ENCODE measurements around the gene HIGD2A. TPM values are rescaled to one million over a fixed set of nuclear protein-coding genes. Genes with fewer than 3 reads are reported as not detected.
A peak's percentile ranks its signal among the peaks of the same experiment; 100 is the strongest.
"Not testable (repeated sequence)": the region's sequence is repeated elsewhere in the genome, so short reads cannot be mapped to it uniquely, and the experiment has no call there.

Gene HIGD2A
- polyA plus RNA-seq, 3 donors: 101 to 298 (median 260) TPM

DNA sequence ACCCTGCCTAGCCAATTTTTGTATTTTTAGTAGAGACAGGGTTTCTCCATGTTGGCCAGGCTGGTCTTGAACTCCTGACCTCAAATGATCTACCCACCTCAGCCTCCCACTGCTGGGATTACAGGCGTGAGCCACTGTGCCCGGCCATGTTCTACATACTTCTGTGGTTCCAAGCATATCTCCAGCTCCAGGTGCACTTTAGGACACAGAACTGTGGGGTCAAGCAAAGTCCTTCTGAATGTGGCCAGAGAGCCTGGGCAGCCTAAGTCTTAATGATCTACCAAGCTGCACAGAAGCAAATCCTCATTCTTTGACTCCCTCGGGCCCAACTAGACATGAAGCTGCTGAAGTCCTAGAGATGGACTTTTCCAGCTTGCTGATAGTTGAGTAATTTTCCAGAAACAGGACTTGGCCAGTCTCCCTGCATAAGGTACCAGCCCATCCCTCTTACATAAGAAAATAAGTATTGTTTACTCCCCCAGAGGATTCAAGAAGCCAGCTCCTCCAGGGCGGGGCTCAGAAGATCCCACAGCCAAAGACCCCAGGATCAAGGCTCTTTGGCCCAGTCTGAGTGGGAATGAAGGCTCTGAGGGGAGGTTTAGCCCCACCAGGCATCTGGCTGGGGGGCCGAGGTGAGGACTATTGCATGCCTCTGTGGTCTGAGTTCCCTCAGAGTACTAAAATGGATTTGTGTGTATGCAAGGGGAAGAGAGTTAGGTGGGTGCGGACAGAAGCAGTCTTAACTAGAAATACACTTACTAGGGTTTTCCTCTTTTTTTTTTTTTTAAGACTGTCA is 19.1 kb downstream of the HIGD2A start:
- H3K4me1 Mint-ChIP-seq: peaks cover 14% of the 10 kb centered on the region
- peaks cover 16% of the 10 kb centered on the region for H4K20me1 ChIP-seq (ENCODE audit: insufficient read depth, low read length)
- WGBS (ENCODE audit: insufficient coverage): 94% methylated on average over 3 of the region's 6 CpGs
- intact Hi-C loops (cut with micrococcal nuclease): no loop called here
- no peak for TF ChIP-seq CTCF (IDR thresholded peaks at IDR 0.05)
- no peak overlapping the region for H3K4me2 ChIP-seq (replicated peaks; ENCODE audit: extremely low read depth, low read length, poor library complexity, severe bottlenecking)
- no peak overlapping the region for H3K9ac ChIP-seq (ENCODE audit: insufficient read depth, low read length, poor library complexity, severe bottlenecking)
- H3K4me3 ChIP-seq (replicated peaks in 1 of 3; ENCODE audit: low read depth in 2 of 3, low read length in 3 of 3): no peak overlapping the region
- no peaks in the 10 kb centered on the region for H3K4me1 ChIP-seq (ENCODE audit: control insufficient read depth in 1 of 2, insufficient read depth in 2 of 2, low read length in 2 of 2)
- H3K27ac Mint-ChIP-seq: peak overlapping the region in 1 of 7 donors; percentile 4
- peaks cover 65 to 78% of the 10 kb centered on the region in 2 donors for H3K36me3 Mint-ChIP-seq
- H3K27me3 Mint-ChIP-seq (ENCODE audit: low read depth in 3 of 3): no peaks in the 10 kb centered on the region
- H3K9me3 Mint-ChIP-seq: peaks cover 0 to 2% (median 0%) of the 10 kb centered on the region in 7 donors
- no peaks in the 10 kb centered on the region for H3K27me3 ChIP-seq (ENCODE audit: control insufficient read depth in 2 of 2, insufficient read depth in 2 of 2, low read length in 2 of 2)
- peaks cover 44 to 71% of the 10 kb centered on the region in 2 donors for H3K36me3 ChIP-seq (replicated peaks in 1 of 2; ENCODE audit: control insufficient read depth in 1 of 2, insufficient read depth in 2 of 2, low read length in 2 of 2)
- H3K9me3 ChIP-seq (replicated peaks in 1 of 2; ENCODE audit: control insufficient read depth in 1 of 2, insufficient read depth in 1 of 2, low read length in 2 of 2): no peaks in the 10 kb centered on the region
- no peak overlapping the region for H3K4me3 Mint-ChIP-seq
- peaks cover 5% of the 10 kb centered on the region for H3K79me2 ChIP-seq (ENCODE audit: insufficient read depth, low read length)
- DNase-seq: no peak
- H3K27ac ChIP-seq (ENCODE audit: low read depth in 1 of 2, low read length in 2 of 2): no peak overlapping the region
- no peak overlapping the region for H2AFZ ChIP-seq (ENCODE audit: insufficient read depth, low read depth, low read length, poor library complexity, severe bottlenecking)

DNA sequence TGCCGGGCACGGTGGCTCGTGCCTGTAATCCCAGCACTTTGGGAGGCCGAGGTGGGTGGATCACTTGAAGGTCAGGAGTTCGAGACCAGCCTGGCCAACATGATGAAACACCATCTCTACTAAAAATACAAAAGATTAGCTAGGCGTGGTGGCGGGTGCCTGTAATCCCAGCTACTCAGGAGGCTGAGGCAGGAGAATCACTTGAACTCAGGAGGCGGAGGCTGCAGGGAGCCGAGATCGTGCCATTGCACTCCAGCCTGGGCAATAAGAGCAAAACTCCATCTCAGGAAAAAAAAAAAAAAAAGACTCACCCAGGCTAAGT is 19.7 kb downstream of the HIGD2A start:
- Mint-ChIP-seq H3K4me1 (peaks cover 19% of the 10 kb centered on the region), H3K27ac (peak overlapping the region in 1 of 7 donors; percentile 4), H3K36me3 (peaks cover 64 to 81% of the 10 kb centered on the region in 2 donors)
- H3K79me2 ChIP-seq (ENCODE audit: insufficient read depth, low read length); H3K4me2 ChIP-seq (replicated peaks; ENCODE audit: extremely low read depth, low read length, poor library complexity, severe bottlenecking); H3K27me3 ChIP-seq (ENCODE audit: control insufficient read depth in 2 of 2, insufficient read depth in 2 of 2, low read length in 2 of 2); H3K9ac ChIP-seq (ENCODE audit: insufficient read depth, low read length, poor library complexity, severe bottlenecking); H3K9me3 Mint-ChIP-seq; H3K4me1 ChIP-seq (ENCODE audit: control insufficient read depth in 1 of 2, insufficient read depth in 2 of 2, low read length in 2 of 2); H3K4me3 ChIP-seq (replicated peaks in 1 of 3; ENCODE audit: low read depth in 2 of 3, low read length in 3 of 3); H3K27me3 Mint-ChIP-seq (ENCODE audit: low read depth in 3 of 3); H3K4me3 Mint-ChIP-seq; DNase-seq; H3K27ac ChIP-seq (ENCODE audit: low read depth in 1 of 2, low read length in 2 of 2); H2AFZ ChIP-seq (ENCODE audit: insufficient read depth, low read depth, low read length, poor library complexity, severe bottlenecking); H3K9me3 ChIP-seq (replicated peaks in 1 of 2; ENCODE audit: control insufficient read depth in 1 of 2, insufficient read depth in 1 of 2, low read length in 2 of 2); intact Hi-C loops (cut with micrococcal nuclease): not testable (repeated sequence)
- WGBS (ENCODE audit: insufficient coverage): no CpG with 5 or more reads among the region's 10 CpGs
- Histone ChIP-seq H3K36me3 (replicated peaks in 1 of 2; ENCODE audit: control insufficient read depth in 1 of 2, insufficient read depth in 2 of 2, low read length in 2 of 2) (peaks cover 44 to 71% of the 10 kb centered on the region in 2 donors), H4K20me1 (ENCODE audit: insufficient read depth, low read length) (peaks cover 18% of the 10 kb centered on the region)
